G401 (cell line): ENCODE results near the gene ST3GAL4. TPM values are rescaled to one million over a fixed set of nuclear protein-coding genes. Genes with fewer than 3 reads are reported as not detected.

Experiments used
- DNase-seq: peaks from one replicate; pipeline ENCODE4 v3.0.0-alpha.2; 2015; ENCODE audit warnings: low spot score
- in situ Hi-C: cut with HindIII; loops from 2 replicates; pipeline ENCODE4 v1.10.0; 2016; ENCODE audit warnings: low sequenced_read_pairs, mixed read lengths
- total RNA-seq: library from RNA; depleted of rRNA; stranded (reverse); fragments of >200 nt; shearing (Covaris generic); gene quantifications from 2 replicates; pipeline ENCODE4 v1.2.3, GENCODE V29; 2014

The ST3GAL4 gene
- total RNA-seq, 1 experiment from 2014 or later: 35.0 TPM

DNA sequence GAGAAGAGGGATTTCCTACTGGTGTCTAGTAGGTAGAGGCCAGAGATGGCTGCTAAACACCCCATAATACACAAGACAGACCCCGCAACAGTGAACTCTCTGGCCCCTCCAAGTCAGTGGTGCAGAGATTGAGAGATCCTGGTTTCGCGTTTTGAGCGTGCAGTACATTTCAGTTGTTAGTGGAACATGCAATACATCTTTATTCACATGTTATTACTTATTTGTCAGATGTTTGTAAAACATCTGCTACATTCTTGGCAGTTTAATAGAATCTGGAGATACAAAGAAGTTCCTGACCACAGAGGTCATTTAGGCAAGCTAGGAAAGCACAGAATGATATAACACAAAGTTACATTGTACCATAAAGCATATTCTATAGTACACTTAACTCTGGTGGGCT lies 41.5 kb downstream of the ST3GAL4 start:
- in situ Hi-C loops: no loop called here
- DNase-seq: no peak

DNA sequence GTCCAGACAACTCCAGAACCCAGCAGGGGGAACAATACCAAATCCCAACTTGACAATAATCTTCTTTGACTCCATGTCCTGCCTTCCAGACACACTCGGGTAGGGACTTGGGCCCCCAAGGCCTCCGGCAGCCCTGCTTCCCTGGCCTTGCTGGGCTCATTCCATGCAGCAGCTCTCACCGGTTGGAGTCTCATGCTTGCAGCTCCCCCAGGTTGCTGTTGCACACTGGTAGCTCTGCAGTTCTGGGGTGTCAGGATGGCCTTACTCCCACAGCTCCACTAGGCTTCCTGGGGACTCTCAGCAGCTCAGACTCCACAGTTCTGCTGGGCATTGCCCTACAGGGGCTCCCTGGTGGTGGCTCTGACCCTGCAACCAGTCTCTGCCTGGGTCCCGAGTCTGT lies 42.8 kb downstream of the ST3GAL4 start:
- in situ Hi-C loops: no loop called here
- DNase-seq: no peak

DNA sequence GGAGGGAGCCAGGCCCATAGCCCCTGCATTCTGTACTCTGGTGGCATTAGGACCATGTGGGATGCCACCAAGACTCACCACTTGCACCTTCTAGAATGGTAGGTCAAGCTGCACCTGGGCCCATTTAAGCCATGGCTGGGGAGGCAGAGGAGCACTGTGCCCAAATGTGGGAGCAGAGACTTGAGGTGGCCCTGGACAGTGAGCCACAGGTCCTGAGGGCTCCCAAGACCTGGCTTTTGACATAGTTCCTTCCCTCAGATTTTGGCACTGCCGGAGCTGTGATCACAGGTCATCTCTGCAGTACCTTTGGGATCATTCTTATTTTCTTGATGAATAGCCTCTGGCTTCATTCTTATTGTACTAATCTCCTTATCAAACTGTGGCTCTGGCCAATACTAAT lies 43.2 kb downstream of the ST3GAL4 start:
- no peak for DNase-seq
- in situ Hi-C loops: no loop called here

DNA sequence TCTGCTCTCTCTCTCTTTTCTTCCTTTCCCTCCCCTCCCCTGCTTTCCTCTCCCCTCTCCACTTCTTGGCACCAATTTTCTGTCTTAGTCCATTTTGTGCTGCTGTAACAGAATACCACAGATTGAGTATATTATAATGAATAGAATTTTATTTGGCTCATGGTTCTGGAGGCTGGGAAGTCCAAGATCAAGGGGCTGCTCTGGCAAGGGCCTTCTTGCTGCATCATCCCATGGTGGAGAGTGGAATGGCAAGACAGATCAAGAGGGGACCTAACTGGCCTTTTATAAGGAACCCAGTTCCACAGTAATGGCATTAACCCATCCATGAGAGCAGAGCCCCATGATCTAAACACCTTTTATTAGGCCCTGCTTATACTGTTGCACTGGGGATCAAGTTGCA lies 44.5 kb downstream of the ST3GAL4 start:
- in situ Hi-C loops: no loop called here
- no peak for DNase-seq

DNA sequence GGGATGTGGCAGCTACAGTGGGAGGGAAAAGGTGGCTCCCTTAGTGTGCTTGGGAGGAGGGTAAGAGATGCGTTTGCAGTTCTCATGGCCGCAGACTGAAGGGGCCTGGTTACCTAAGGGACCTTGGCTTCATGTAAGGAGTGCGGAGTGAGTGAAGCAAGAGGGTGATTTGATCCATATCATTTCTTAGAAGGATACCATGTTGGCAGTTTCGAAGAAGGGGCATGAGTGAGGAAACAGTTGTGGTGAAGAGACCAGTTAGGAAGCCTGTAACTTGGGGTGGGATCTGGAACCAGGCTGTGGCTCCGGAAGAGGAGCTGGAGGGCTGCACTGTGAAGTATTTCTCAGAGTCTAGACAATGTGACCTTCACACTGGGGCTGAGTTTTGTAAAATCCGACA lies 45.0 kb downstream of the ST3GAL4 start:
- no peak for DNase-seq
- in situ Hi-C loops: no loop called here

DNA sequence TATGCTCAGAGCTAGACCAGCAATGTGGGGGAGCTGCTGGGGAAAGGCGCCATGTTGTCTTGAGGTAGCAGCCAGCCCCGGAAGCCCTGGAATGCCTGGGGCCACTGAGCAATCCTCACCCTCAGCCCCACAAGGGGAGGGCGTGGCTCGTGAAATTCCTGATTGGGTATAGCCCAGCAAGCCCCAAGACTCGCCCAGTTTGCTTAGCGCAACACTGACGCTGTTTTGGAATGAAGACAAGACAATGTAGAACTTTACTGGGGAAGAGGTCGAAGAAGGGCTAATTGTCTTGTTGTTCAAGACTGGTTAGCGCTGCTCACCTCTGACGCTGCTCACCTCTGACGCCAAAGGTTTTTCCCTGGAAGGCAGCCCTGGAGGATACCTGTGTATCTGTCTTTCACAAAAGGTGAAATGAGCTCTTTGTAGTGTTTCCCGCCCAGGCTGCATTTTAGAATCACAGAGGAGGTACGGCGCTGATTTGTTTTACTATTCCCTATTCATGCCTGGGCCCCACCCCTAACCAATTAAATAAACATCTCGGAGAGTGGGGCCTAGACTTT lies 47.6 kb downstream of the ST3GAL4 start:
- in situ Hi-C loops: no loop called here
- DNase-seq: no peak

DNA sequence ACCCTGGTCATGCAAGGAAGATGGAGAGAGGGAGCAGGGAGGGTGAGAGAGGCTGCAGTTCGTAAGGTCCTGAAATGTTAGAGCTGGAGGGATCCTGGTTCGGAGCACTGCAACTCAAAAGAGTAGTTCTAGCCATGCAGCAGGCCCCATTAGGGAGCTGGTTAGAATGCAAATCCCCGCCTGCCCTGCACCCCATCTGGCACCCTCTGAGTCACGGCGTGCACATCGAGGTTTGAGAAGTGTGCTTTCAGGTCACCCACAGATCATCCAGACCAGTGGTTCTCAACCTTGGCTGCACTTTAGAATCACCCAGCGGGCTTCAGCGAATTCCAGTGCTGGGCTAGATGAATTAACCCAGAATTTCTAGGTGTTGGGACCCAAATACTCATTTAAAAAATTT lies 48.2 kb downstream of the ST3GAL4 start:
- no peak for DNase-seq
- in situ Hi-C loops: no loop called here

DNA sequence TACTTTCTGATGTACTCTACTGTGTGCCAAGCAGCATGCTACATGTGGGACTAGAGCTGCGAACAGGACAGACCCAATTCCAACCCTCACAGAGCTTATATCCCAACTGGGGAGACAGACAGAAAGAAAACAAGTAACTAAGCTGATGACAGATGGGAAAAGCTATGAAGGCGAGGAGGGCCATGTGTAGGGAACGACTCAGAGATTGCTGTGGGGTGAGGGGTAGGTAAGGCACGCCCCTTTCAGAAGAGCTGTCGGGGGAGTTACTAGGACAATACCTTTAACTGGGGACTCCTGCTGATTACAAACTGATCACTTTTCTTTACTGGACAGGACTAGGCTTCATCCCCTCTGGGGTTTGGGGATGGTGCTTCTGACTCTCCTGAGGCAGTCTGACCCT lies 48.9 kb downstream of the ST3GAL4 start:
- DNase-seq: no peak
- in situ Hi-C loops: no loop called here

DNA sequence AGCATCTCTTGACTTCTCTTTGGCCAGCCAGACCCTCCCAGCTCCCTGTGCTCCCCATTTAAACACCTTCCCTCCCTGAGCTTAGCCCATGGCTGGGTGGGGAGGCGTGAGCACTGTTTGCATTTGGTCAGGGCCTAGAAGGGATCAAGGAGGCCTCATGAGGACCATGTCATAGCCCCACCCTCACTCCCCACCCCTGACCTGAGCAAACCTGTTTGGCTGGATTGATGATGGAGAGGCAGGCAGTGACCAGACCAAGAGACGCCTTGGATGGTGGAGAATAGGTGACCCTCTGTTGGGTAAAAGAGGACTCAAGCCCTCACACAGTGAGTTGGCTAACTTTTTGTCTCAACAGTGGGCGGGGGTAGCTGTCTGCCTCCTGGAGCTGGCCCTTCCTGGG lies 49.9 kb downstream of the ST3GAL4 start:
- DNase-seq: no peak
- in situ Hi-C loops: no loop called here

DNA sequence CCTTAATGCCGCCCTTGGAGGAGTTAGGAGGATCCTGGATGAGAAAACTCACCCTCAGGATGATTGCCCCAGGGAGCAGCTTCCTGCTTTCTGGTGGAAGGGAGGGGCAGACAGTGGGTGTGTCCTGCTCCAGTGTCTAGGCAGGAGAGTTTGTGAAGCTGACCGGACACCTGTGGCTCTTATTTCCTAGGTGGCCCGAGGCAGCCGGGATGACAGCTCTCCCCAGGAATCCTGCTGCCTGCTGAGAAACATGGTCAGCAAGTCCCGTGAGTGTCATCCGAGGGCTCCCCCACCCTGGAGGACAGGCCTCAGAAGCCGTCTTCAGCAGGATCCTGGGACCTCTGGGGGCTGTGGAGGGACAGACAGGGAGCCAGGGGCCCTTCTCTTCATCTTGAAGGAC lies 50.4 kb downstream of the ST3GAL4 start:
- in situ Hi-C loops: no loop called here
- DNase-seq: no peak

DNA sequence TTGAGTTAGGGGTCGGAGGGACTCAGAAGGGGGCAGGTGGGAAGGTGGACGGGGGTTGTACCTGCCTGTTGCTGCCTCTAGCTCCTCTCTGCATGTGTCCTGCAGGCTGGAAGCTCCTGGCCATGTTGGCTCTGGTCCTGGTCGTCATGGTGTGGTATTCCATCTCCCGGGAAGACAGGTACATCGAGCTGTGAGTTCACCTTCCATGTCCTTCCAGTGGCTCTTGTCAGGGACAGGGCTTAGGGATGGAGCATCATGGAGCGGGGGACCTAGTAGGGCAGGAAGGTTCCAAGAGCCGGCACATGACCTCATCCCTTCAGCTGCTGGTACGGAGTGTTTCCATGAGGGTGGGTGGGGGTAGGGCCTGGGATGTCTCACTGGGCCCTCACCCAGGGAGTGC lies 50.9 kb downstream of the ST3GAL4 start:
- in situ Hi-C loops: no loop called here
- DNase-seq: no peak

DNA sequence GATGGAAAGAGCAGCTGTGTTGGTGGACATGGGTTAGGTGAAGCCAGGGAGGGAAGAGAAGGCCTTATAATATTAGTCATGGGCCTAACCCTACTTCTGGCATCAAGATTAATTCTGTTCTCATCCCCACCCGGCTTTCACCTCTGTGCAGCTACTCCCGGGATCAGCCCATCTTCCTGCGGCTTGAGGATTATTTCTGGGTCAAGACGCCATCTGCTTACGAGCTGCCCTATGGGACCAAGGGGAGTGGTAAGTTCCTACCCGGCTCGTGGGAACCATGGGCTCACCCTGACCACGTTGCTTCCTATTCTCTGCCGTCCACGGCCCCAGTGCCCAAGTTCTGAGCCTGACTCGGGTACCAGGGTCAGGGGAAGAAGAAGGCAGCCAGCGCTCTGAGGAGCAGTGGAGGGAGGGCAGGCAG lies 51.6 kb downstream of the ST3GAL4 start:
- in situ Hi-C loops: no loop called here

DNA sequence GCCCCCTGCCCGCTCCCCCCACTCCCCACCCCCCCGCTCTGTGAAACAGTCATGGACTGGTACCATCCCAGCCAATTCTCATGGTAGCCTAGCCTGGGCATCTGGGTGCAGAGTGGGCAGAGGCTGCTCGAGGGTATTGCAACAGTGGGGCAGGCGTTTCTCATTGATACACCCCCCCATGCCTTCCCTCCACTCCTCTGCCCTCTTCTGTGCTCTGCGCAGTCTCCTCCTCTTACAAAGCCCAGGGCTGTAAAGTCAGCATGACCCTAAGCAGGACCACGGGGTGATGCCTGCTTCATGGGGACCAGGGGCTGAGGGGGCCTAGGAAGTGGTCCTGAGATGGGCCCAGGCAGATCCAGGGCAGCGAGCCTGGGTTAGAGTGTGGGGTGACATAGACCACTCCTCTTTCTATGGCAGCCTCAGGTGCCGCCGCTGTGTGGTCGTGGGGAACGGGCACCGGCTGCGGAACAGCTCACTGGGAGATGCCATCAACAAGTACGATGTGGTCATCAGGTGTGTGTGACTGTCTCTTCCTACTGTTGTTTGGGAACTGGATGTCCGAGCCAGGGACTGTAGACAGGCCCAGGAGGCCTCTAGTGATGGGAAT lies 52.3 kb downstream of the ST3GAL4 start:
- in situ Hi-C loops: no loop called here
- no peak for DNase-seq

More for the DNA sequence above, 51.6 kb downstream of the ST3GAL4 start:
- no peak for DNase-seq

DNA sequence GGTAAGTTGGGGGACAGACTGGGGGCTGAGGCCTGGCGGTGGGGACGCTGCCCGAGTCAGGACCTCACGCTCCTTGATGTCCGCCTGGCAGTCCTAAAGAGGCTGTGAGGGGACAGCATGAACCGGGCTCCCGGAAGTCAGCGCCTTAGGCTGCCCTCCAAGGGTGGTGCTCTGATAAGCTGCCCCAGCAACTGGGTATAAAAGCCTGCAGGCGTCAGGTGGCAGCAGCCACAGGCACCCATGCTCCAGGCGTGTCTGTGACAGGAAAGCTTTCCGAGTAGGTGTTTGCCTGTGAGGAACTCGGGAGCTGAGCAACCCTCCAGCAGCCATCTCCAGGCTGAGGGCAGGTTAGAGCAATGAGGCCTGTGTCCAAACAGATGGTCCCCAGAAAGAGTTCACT lies 53.0 kb downstream of the ST3GAL4 start:
- in situ Hi-C loops: no loop called here
- no peak for DNase-seq

DNA sequence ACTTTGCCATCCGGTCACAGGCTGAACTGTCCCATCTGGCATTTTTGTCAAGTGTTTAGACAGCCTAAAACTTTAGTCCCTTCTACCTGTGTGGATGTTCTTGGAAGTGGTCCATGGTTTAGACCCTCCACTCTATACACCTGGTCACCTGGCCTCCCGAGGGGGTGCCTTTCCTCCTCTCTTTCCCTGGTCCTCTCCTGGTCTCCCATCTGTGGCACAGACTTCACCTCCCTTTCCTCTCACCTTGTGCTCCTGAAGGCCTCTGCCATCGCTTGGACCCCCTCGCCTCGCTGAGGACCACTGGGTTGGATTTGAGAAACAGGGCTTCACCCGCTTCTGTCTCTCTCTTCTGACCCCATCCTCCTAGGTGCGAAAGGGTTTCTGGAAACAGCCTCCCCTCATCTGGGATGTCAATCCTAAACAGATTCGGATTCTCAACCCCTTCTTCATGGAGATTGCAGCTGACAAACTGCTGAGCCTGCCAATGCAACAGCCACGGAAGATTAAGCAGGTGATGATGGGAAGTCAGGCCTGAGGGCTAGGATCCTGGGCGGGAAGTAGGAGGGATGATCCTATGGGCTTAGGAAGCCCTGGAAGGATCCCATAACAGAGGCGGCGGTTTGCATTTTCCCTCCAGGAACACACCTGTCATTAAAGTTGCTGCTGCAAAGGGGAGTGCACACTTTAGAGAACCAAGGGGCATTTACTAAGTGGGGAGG lies 53.6 kb downstream of the ST3GAL4 start:
- no peak for DNase-seq
- in situ Hi-C loops: no loop called here

DNA sequence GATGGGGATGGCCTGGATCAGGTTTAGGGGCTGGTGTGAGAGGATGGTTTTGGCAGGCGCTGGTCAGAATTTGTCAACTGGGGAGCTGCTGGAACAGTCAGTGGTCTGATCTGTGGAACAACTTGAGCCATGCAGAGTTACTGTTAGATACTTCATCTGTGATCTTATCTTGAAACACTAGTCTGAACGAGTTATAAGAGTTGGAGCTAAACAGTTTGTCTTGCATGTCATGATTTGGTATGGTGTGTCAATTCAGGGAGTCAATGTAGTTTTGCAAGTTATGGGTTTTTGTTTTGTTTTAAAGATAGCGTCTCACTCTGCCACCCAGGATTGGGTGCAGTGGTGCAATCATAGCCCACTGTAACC lies 54.1 kb downstream of the ST3GAL4 start:
- no peak for DNase-seq
- in situ Hi-C loops: no loop called here

DNA sequence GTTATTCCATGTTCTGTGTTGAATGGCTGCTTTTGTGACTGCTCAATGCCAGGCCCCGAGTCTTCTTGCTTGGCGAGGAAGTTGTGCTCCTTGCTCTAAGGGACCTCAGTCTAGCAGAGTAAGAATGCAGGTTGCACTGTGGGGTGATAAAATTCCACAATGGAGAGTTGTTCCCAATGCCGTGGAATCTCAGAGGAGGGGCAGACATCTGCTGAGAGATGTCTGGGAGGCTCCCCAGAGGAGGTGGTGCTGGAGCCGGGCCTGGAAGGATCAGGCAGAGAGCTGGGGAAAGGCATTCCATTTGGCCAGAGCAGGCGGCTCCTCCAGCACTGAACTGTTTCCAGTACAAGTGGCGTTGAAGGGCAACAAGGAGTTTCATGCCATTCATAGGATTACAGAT lies 55.2 kb downstream of the ST3GAL4 start:
- no peak for DNase-seq
- in situ Hi-C loops: no loop called here

DNA sequence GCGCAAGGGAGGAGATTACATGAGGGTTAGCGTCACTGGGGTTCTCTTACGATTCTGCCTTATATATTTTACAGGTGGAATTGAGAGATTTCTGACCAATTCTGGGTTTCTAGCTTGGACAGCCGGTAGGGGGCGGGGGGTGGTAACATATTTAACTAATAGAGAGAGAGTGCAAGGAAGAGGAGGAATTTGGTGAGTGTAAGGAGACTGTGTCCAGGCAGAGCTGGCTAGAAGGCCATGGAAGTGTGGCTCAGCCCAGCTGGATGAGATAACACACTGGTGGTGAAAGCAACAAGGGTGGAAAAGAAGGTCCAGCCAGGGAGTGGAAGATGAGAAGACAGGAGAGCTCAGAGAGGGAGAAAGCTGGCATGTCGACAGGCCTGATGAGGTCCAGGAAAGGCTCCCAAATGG lies 56.5 kb downstream of the ST3GAL4 start:
- no peak for DNase-seq
- in situ Hi-C loops: no loop called here

DNA sequence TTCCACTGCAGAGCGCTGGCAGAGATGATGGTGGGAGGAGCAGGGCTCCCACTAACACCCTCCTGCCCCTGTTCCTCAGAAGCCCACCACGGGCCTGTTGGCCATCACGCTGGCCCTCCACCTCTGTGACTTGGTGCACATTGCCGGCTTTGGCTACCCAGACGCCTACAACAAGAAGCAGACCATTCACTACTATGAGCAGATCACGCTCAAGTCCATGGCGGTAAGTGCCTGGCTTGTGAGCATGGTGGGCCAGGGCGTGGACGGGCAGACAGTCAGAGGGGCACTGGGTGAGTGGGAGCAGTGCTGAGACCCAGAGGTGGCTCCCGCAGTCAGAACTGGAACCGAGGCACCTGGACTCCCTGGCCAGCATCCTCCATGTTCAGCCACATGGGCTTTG lies 57.9 kb downstream of the ST3GAL4 start:
- no peak for DNase-seq
- in situ Hi-C loops: no loop called here

DNA sequence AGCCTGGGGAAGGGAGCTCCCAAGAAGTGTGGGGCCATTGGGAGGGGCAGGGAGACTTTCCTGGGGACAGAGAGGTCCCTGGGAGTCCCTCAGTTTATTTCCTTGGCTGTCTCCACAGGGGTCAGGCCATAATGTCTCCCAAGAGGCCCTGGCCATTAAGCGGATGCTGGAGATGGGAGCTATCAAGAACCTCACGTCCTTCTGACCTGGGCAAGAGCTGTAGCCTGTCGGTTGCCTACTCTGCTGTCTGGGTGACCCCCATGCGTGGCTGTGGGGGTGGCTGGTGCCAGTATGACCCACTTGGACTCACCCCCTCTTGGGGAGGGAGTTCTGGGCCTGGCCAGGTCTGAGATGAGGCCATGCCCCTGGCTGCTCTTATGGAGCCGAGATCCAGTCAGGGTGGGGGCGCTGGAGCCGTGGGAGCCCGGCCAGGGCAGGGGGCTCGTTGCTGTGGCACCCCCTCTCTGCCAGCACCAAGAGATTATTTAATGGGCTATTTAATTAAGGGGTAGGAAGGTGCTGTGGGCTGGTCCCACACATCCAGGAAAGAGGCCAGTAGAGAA lies 58.4 kb downstream of the ST3GAL4 start:
- in situ Hi-C loops: no loop called here
- DNase-seq: no peak

DNA sequence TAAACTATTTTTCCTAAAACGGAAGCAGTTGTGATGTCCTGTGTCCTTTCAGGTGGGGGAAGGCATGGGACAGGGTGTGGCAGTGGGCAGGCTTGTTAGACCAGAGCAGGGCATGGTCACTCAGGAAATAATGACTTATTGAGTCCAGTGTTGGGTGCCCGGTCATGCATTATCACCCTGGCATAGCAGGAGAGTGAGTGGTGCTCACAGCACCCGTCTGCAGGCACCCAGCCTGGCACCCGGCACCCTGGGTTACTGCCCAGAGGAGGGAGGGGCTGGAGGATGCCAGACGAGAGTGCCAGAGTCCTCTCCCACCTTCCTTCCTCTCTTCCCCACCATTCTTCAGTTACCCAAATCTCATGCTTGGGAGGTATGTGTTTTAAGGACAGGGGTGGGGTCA lies 59.1 kb downstream of the ST3GAL4 start:
- no peak for DNase-seq
- in situ Hi-C loops: no loop called here
